Adipocyte (in vitro differentiated cells): ENCODE measurements around the gene OR2D3.
"Not testable (repeated sequence)": the region's sequence is repeated elsewhere in the genome, so short reads cannot be mapped to it uniquely, and the experiment has no call there.

Experiments
- DNase-seq: peaks from one replicate; pipeline ENCODE4 v3.0.0-alpha.2; 2015; ENCODE audit warnings: low read depth
- H3K27me3 ChIP-seq: replicated peaks from 2 replicates; pipeline ENCODE4 v1.7.0; 2013; ENCODE audit warnings: mild to moderate bottlenecking, low read length, moderate library complexity; ENCODE audit not compliant: control insufficient read depth, insufficient read depth
- H3K36me3 ChIP-seq: 2 replicates; pipeline ENCODE4 v1.7.0; 2013; ENCODE audit warnings: low read length, mild to moderate bottlenecking, moderate library complexity; ENCODE audit not compliant: control insufficient read depth, insufficient read depth, severe bottlenecking
- H3K4me1 ChIP-seq: 2 replicates; pipeline ENCODE4 v1.7.0; 2013; ENCODE audit warnings: mild to moderate bottlenecking, low read length, moderate library complexity; ENCODE audit not compliant: control insufficient read depth, insufficient read depth
- H3K4me3 ChIP-seq: 2 replicates; pipeline ENCODE4 v1.7.0; 2013; ENCODE audit warnings: mild to moderate bottlenecking, low read length, moderate library complexity
- H3K9ac ChIP-seq: 2 replicates; pipeline ENCODE4 v1.7.0; 2013; ENCODE audit warnings: mild to moderate bottlenecking, low read length, moderate library complexity
- H3K9me3 ChIP-seq: 2 replicates; pipeline ENCODE4 v1.7.0; 2013; ENCODE audit warnings: mild to moderate bottlenecking, low read length, moderate library complexity; ENCODE audit not compliant: control insufficient read depth

Gene OR2D3

GRCh38 chr11:6931146-6931713, 10.4 kb downstream of the OR2D3 start:
- Histone ChIP-seq H3K4me1 (peaks cover 12% of the 10 kb centered on the region), H3K36me3 (no peaks in the 10 kb centered on the region), H3K9me3 (no peaks in the 10 kb centered on the region), H3K4me3 (no peak overlapping the region), H3K9ac (no peak overlapping the region), H3K27me3 (no peaks in the 10 kb centered on the region)
- DNase-seq = no peak

- DNase-seq = no peak
- no peaks in the 10 kb centered on the region for H3K27me3 ChIP-seq
- no peak overlapping the region for H3K4me3 ChIP-seq
- no peaks in the 10 kb centered on the region for H3K9me3 ChIP-seq
- H3K36me3 ChIP-seq = no peaks in the 10 kb centered on the region
- peaks cover 9% of the 10 kb centered on the region for H3K4me1 ChIP-seq
- no peak overlapping the region for H3K9ac ChIP-seq
Observed at GRCh38 chr11:6932145-6932544, 11.3 kb downstream of the OR2D3 start.

- DNase-seq = no peak
- Histone ChIP-seq H3K27me3 (no peaks in the 10 kb centered on the region), H3K9me3 (no peaks in the 10 kb centered on the region)
Observed at GRCh38 chr11:6941970-6942369, 21.2 kb downstream of the OR2D3 start.

GRCh38 chr11:6943131-6943530, 22.3 kb downstream of the OR2D3 start:
- no peak overlapping the region for H3K9ac ChIP-seq
- no peak for DNase-seq
- no peaks in the 10 kb centered on the region for H3K9me3 ChIP-seq
- H3K27me3 ChIP-seq = no peaks in the 10 kb centered on the region
- no peaks in the 10 kb centered on the region for H3K36me3 ChIP-seq
- no peaks in the 10 kb centered on the region for H3K4me1 ChIP-seq
- H3K4me3 ChIP-seq = no peak overlapping the region

More at GRCh38 chr11:6941970-6942369, 21.2 kb downstream of the OR2D3 start:
- H3K4me1 ChIP-seq = no peaks in the 10 kb centered on the region
- H3K9ac ChIP-seq = no peak overlapping the region
- no peaks in the 10 kb centered on the region for H3K36me3 ChIP-seq
- H3K4me3 ChIP-seq = no peak overlapping the region

GRCh38 chr11:6954248-6954647, 33.4 kb downstream of the OR2D3 start:
- H3K36me3 ChIP-seq = peaks cover 10% of the 10 kb centered on the region
- H3K9me3 ChIP-seq, H3K4me1 ChIP-seq, H3K4me3 ChIP-seq, H3K9ac ChIP-seq, H3K27me3 ChIP-seq, DNase-seq: not testable (repeated sequence)

- no peaks in the 10 kb centered on the region for H3K27me3 ChIP-seq
- no peak overlapping the region for H3K9ac ChIP-seq
- no peaks in the 10 kb centered on the region for H3K9me3 ChIP-seq
- no peak overlapping the region for H3K4me3 ChIP-seq
- no peak for DNase-seq
- no peaks in the 10 kb centered on the region for H3K36me3 ChIP-seq
- H3K4me1 ChIP-seq = no peaks in the 10 kb centered on the region
Observed at GRCh38 chr11:6962141-6962540, 41.3 kb downstream of the OR2D3 start.

GRCh38 chr11:6962673-6963072, 41.9 kb downstream of the OR2D3 start:
- DNase-seq = no peak
- no peaks in the 10 kb centered on the region for H3K27me3 ChIP-seq
- no peak overlapping the region for H3K4me3 ChIP-seq
- H3K36me3 ChIP-seq = no peaks in the 10 kb centered on the region
- H3K9me3 ChIP-seq = no peaks in the 10 kb centered on the region
- no peaks in the 10 kb centered on the region for H3K4me1 ChIP-seq
- no peak overlapping the region for H3K9ac ChIP-seq

GRCh38 chr11:6968816-6969215, 48.0 kb downstream of the OR2D3 start:
- DNase-seq = no peak
- H3K27me3 ChIP-seq = no peaks in the 10 kb centered on the region
- H3K36me3 ChIP-seq = no peaks in the 10 kb centered on the region
- peaks cover 13% of the 10 kb centered on the region for H3K4me1 ChIP-seq
- no peaks in the 10 kb centered on the region for H3K9me3 ChIP-seq
- H3K9ac ChIP-seq = no peak overlapping the region
- no peak overlapping the region for H3K4me3 ChIP-seq

- H3K27me3 ChIP-seq, H3K4me3 ChIP-seq, H3K9me3 ChIP-seq, H3K36me3 ChIP-seq, DNase-seq, H3K9ac ChIP-seq: not testable (repeated sequence)
- peaks cover 13% of the 10 kb centered on the region for H3K4me1 ChIP-seq
Observed at GRCh38 chr11:6969854-6970253, 49.1 kb downstream of the OR2D3 start.
